ENCODE data around the gene SEZ6L. TPM values are rescaled to one million over a fixed set of nuclear protein-coding genes. Genes with fewer than 3 reads are reported as not detected.

SEZ6L gene
- polyA plus RNA-seq, 2 of the 4 experiments (the other 2 are of a cell fraction) = not detected

- WGBS (ENCODE audit: missing lambda C conversion rate) = 74% methylated on average over 3 of the region's 3 CpGs
- ATAC-seq = no peak
- CTCF ChIA-PET = interaction anchor here (1.3 kb wide), 1 partner anchor 13 kb away, joined by 3 read pairs; no protein-coding TSS in a partner anchor
- Histone ChIP-seq H3K27ac (no peak overlapping the region), H3K4me1 (no peaks in the 10 kb centered on the region; the same call in 2 of the 3 replicates), H3K4me3 (no peak overlapping the region), H3K4me2 (no peak overlapping the region), H3K9me3 (no peaks in the 10 kb centered on the region)
- DNase-seq (ENCODE audit: low read depth in 1 of 2, low spot score in 1 of 2) = no peak
- FAIRE-seq = no peak
- TF ChIP-seq PBX3 (IDR thresholded peaks at IDR 0.05) (no peak), NR3C1 (IDR thresholded peaks at IDR 0.05) (no peak), KDM1A (IDR thresholded peaks at IDR 0.05; ENCODE audit: low read depth) (no peak), NFE2L2 (conservative IDR thresholded peaks at IDR 0.05; ENCODE audit: low read length) (no peak), RARB (CRISPR knock-in tag; IDR thresholded peaks at IDR 0.05) (no peak)
- POLR2A ChIA-PET = no interaction called here
Measured at GRCh38 chr22:26432619-26433311, 263.5 kb downstream of the SEZ6L start.

Small RNA genes within 50 kb of the gene (small RNA-seq; reads per million reads assigned to genes)
- 0 to 2.3 (median 0) reads per million in 6 experiments for gene RNA5SP495

All from A549 (cell line).